HG03097 (cell line): ENCODE results near the gene SCAF1.

Experiments used
- ATAC-seq: cut with Tn5 transposase; IDR thresholded peaks from one replicate; pipeline ENCODE4 v1.9.1; 2021; ENCODE audit not compliant: unreplicated experiment, low FRiP score

Gene SCAF1

GRCh38 chr19:49645592-49645991 is 3.6 kb downstream of the SCAF1 start:
- ATAC-seq, result no peak

DNA sequence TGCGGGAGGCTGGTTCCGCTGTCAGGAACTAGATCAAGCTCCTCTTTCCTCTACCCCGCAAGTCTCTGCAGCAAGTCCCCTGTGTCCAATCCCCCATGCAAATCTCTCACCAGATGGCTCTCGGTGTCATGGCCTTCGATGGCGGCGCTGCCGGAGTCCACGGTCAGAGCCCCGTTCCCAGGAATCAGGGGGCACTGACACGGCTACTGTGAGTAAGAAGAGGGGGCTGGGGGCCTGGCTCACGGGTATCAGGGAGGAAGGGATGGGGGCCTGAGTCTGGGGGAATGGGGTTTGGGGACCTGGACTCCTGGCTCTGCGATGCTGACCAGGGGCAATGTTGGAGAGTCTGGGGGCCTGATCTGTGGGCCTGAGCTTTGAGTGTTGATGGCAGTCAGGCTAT is 4.0 kb downstream of the SCAF1 start:
- ATAC-seq, result no peak

- ATAC-seq, result no peak
Observed at GRCh38 chr19:49646586-49646985, 4.6 kb downstream of the SCAF1 start.

DNA sequence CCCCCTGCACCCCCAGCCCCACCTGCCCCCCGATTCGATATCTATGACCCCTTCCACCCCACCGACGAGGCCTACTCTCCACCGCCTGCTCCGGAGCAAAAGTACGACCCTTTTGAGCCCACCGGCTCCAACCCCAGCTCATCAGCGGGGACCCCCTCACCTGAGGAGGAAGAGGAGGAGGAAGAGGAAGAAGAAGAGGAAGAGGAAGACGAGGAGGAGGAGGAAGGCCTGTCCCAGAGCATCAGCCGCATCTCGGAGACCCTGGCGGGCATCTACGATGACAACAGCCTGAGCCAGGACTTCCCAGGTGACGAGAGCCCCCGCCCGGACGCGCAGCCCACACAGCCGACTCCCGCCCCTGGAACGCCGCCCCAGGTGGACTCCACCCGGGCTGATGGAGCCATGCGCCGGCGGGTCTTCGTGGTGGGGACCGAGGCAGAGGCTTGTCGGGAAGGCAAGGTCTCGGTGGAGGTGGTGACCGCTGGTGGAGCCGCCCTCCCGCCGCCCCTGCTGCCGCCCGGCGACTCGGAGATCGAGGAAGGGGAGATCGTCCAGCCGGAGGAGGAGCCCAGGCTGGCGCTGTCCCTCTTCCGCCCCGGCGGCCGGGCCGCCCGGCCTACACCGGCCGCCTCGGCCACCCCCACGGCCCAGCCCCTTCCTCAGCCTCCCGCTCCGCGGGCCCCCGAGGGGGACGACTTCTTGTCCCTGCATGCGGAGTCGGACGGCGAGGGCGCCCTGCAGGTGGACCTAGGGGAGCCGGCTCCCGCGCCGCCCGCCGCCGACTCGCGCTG is 9.2 kb downstream of the SCAF1 start:
- no peak for ATAC-seq

GRCh38 chr19:49651820-49652550 is 10.0 kb downstream of the SCAF1 start:
- no peak for ATAC-seq

DNA sequence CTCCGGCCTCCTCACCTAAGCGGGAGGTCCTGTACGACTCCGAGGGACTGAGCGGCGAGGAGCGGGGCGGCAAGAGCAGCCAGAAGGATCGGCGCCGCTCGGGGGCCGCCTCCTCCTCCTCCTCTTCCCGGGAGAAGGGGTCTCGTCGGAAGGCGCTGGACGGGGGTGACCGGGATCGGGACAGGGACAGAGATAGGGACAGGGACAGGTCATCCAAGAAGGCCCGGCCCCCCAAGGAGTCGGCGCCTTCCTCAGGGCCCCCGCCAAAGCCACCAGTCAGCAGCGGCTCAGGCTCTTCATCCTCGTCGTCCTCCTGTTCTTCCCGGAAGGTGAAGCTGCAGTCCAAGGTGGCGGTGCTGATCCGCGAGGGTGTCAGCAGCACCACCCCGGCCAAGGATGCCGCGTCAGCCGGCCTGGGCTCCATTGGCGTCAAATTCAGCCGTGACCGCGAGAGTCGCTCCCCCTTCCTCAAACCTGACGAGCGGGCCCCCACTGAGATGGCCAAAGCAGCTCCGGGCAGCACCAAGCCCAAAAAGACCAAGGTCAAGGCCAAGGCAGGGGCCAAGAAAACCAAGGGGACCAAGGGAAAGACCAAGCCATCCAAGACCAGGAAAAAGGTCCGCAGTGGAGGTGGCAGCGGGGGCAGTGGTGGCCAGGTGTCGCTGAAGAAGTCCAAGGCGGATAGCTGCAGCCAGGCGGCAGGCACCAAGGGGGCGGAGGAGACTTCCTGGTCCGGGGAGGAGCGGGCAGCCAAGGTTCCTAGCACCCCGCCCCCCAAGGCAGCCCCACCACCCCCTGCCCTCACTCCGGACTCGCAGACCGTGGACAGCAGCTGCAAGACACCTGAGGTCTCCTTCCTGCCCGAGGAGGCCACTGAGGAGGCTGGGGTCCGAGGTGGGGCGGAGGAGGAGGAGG is 10.8 kb downstream of the SCAF1 start:
- no peak for ATAC-seq

- no peak for ATAC-seq
Observed at GRCh38 chr19:49653466-49653806, 11.4 kb downstream of the SCAF1 start.

- ATAC-seq, result no peak
Observed at GRCh38 chr19:49654581-49654980, 12.6 kb downstream of the SCAF1 start.

GRCh38 chr19:49655570-49656455 is 13.8 kb downstream of the SCAF1 start:
- ATAC-seq, result no peak

DNA sequence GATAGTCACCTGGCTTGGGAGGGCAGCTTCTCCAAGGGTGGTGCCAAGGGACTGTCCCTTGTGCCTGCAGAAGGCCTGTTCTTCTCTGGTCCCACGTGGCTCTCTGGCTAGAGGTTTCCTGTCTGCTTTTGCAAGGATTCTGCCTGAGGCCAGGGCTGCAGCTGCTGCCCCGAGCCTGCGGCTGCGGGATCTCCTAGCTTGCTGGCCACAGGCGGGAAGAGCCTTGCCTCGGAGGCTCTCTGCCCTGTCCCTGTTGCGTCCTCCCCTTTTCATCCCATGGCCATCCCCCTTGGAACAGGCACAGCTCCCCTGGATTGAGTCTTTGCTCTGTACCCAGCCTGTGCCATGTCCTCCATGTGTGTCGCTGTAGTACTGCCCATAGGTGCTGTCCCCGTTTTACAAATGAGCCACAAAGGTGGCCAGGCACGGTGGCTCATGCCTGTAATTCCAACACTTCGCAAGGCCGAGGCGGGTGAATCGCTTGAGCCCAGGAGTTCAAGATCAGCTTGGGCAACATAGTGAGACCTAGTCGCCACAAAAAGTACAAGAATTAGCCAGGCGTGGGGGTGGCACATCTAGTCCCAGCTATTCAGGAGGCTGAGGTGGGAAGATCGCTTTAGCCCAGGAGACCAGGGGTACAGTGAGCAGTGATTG is 14.6 kb downstream of the SCAF1 start:
- ATAC-seq, result no peak

- ATAC-seq, result no peak
Observed at GRCh38 chr19:49657493-49658138, 15.6 kb downstream of the SCAF1 start.

DNA sequence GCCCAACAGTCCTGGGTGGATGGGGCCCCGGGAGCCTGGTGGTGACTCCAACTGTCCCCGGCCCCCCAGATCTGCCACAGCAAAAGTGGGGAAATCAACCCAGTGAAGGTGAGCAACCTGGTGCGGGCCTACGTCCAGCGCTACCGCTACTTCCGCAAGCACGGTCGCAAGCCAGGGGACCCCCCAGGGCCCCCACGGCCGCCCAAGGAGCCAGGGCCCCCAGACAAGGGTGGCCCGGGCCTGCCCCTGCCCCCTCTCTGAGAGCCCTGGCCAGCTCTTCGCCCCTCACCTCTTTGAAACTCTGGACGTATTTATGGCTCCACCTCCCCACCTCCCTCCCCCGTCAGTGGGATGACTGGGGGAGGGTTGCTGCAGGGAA is 16.1 kb downstream of the SCAF1 start:
- no peak for ATAC-seq

GRCh38 chr19:49658566-49659442 is 16.8 kb downstream of the SCAF1 start:
- ATAC-seq, result no peak

- ATAC-seq, result no peak
Observed at GRCh38 chr19:49660338-49660961, 18.4 kb downstream of the SCAF1 start.

GRCh38 chr19:49662011-49662410 is 20.0 kb downstream of the SCAF1 start:
- ATAC-seq, result no peak

GRCh38 chr19:49663224-49663623 is 21.2 kb downstream of the SCAF1 start:
- no peak for ATAC-seq

- no peak for ATAC-seq
Observed at GRCh38 chr19:49664171-49665035, 22.4 kb downstream of the SCAF1 start.
